CD4-positive, alpha-beta T cell treated with Interleukin-12 subunit alpha and Interleukin-12 subunit beta, for 1 hour (primary cell): ENCODE results near the gene HES1.
"Not testable (repeated sequence)": the region's sequence is repeated elsewhere in the genome, so short reads cannot be mapped to it uniquely, and the experiment has no call there.

ENCODE experiments used
- DNase-seq: peaks from one replicate; pipeline ENCODE4 v3.0.0-alpha.2; 2020

Gene HES1

DNA sequence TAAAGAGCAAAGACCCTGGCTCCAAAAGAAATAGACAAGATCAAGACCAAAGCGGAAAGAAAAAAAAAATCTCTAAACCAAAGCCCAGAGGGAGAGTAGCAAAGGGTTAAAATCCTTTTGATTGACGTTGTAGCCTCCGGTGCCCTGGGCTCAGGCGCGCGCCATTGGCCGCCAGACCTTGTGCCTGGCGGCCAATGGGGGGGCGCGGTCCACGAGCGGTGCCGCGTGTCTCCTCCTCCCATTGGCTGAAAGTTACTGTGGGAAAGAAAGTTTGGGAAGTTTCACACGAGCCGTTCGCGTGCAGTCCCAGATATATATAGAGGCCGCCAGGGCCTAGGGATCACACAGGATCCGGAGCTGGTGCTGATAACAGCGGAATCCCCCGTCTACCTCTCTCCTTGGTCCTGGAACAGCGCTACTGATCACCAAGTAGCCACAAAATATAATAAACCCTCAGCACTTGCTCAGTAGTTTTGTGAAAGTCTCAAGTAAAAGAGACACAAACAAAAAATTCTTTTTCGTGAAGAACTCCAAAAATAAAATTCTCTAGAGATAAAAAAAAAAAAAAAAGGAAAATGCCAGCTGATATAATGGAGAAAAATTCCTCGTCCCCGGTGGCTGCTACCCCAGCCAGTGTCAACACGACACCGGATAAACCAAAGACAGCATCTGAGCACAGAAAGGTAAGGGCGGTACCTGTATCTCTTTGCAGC, at the start of gene HES1:
Gene HES1 (plus strand): TSS at position 343 of the 713 bp plus-strand sequence. CDS start 233 bp downstream, at position 576.
- peak; percentile 39 for DNase-seq

DNA sequence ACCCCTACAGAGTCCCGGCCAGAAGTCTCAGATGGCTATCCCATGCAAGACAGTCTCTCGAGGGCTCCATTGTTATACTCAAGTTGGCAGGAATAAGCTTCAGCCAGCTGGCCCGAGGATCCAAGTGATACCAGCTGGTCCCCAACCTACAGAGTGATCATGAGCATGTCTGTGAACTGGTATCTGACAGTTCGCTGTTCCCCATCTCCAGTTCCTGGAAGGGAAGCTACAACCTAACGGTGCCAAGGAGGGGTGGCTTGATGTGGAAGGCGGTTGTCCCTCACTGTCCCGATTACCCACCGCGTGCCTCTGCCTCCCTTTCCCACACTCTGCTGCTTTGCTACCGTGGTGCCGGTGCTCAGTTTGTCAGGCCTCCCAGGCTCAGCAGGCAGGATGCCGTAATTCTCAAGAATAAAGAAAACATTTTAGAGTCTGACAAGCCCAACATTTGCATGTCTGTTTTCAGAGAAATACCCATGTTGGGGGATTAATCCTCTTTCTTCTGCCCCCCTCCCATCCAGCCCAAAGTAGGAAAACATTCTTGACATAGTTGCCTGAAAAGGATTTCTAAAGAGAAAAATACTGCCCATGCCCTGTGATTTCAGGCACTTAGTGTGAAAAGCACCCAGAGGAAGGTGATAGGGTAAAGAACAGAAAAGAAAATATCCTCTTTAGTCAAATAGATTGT, 49.4 kb upstream of the HES1 start:
- no peak for DNase-seq

DNA sequence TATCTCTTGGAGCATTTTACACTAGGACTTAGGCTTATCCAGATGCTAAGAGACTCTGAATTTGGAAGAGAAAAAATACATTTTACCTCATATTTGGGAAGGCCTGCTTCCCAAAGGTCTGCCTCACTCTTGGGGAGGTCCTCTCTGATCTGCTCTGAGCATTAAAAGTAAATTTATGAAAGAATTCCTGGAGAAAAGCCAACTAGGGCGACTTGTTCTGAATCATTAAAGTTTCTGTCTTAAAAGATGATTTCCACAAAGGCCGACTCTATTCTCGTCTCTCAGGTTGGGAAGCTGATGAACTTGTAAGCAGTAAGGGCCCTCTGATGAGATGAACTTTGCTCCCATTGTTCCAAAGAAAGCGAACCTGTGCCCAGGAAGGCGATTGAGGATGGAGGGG, 48.7 kb upstream of the HES1 start:
- DNase-seq, result no peak

- DNase-seq, result no peak
Measured at GRCh38 chr3:194087995-194088855, 47.7 kb upstream of the HES1 start.

DNA sequence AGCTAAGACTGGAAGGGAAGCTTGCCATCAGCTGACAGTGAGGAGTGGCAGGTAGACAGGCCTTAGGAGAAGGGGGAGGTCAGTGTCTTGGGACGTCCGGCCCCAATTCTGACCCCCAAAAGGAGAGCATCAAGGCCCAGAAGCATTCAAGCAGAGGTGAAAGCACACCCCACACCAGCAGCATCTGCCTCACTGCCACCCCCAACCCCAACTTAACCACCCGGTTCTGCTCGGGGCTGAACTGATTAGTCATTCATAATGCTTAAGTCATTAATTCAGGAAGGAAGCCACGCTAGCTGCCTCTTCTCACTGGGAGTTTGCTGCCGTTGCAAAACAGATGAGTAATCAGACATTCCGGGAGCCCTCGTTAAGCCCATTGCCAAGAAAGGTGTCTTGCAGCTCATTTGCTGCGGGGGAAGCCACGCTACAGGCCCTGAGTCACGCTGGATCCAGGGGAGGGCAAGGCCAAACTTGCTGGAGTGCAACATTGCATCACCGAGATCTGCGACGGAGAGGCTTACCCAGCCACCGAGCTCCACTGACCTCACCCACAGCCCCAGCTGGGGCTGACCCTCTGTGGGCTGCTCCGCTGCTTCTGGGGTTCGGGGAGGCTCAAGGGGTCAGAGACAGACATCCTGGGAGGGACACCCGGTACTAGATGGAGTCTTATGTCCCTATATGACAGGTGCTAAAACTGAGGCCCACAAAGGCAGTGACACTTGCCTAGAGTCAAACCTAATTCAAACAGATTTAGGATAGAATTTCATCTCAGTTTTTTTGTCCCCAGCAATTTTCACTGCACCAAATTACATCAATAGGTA, 46.4 kb upstream of the HES1 start:
- peak; percentile 19 for DNase-seq

GRCh38 chr3:194090178-194090555, 45.8 kb upstream of the HES1 start:
- not testable (repeated sequence) for DNase-seq

DNA sequence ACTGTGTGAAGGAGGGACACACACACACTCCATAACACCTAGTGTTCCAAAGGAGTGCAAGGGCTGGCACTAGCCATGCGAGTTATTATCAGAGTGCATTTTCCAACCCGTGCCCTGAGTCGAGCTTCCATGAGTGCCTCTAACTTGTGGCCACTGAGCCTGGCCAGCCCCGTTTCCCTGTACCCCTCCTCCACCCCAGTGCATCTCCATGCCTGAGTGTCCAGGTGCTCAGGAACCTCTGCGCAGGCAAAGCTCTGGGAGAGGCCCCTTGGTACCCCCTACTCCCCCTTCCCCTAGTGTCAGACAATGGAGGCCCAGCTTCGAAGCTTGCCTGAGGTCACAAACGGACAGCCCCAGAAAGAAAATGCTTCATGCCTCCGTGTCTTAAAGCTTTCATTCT, 45.2 kb upstream of the HES1 start:
- no peak for DNase-seq

DNA sequence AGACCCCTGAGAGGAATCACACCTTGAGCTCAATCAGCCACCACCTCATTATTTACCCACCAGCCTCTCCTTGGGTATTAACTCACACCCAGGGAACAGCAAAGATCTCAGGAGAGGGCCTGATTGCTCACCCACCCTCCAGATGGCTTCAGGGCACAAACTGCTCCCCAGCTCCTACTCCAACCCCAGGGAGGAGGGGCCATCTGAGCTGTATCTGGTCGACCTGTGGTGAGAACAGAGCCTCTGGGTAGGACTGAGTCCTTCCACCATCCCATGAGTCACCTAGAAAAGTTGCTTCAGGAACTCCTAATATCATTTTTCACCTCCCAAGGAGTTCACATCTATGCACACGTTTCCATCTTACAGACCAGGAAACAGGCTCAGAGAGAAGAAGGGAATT, 44.8 kb upstream of the HES1 start:
- no peak for DNase-seq

GRCh38 chr3:194091897-194092296, 44.1 kb upstream of the HES1 start:
- DNase-seq, result not testable (repeated sequence)

DNA sequence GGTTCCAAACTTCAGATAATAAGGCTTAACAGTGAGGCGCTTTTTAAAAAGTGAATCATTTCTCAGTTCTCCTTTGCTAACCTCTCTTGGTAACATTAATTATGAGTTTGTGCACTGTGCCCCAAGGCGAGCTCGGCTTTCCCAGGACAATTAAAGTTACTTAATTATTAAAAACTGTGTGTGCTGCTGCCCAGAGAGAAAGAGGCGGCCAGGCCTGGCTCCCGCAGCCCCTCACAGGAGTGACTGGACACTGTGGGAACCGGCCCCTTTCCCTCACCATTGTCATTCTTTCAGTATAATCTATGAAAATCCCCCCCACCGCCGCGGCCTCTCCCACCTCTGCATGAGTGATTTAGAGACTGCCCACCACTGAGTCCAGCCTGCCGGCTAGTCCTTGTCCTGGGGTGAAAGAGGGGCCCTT, 43.1 kb upstream of the HES1 start:
- no peak for DNase-seq

DNA sequence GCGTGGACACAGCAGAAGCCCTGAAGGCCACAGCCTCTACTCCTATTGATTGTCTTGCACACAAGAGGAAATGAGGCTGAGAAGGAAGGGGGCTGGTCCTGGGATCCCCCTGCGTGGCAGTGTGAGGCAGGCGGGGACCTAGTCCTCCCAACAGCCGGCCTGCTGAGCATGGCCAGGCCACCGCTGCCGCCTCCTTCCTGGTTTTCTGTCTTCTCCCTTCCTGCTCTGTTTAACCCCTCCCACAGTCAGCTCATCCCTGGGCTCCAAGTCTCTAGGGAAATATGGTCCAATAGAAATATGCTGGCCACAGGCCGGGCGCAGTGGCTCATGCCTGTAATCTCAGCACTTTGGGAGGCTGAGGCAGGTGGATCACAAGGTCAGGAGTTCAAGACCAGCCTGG, 42.1 kb upstream of the HES1 start:
- DNase-seq, result no peak

- no peak for DNase-seq
Measured at GRCh38 chr3:194095464-194095863, 40.5 kb upstream of the HES1 start.

- DNase-seq, result no peak
Measured at GRCh38 chr3:194095902-194096301, 40.0 kb upstream of the HES1 start.

DNA sequence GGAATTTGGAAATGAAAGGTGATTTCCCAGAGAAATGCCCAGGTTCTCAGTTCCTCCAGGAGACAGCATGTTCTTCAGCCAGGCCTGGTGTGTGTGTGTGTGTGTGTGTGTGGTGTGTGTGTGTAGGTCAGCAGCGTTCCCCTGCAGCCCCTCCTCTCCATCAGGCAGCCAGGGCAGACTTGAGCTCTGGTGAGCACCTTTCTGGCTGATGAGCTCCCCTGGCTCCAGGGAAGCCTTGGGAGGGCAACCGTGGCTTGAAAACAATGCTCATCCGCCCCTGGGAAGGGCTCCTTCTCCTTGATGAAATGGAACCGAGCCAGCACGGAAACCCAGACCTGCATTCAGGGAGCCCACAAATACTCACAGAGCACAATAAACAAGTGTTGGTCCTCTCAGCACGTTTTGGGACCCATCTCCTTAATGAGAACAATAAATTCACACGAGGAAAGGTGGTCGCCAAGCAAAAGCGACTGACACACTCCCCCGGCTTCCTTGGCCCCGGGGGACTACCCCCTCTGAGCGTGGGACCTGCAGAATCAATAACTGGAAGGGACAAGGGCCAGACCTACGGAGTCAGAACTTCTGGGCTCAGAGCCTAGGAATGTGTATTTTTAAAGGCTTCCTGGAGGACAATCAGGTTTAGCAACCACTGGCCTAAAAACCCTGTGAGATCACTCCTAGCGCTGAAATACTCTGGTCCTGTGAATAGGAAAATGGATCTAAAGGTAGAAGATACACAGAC, 38.6 kb upstream of the HES1 start:
- DNase-seq, result no peak

DNA sequence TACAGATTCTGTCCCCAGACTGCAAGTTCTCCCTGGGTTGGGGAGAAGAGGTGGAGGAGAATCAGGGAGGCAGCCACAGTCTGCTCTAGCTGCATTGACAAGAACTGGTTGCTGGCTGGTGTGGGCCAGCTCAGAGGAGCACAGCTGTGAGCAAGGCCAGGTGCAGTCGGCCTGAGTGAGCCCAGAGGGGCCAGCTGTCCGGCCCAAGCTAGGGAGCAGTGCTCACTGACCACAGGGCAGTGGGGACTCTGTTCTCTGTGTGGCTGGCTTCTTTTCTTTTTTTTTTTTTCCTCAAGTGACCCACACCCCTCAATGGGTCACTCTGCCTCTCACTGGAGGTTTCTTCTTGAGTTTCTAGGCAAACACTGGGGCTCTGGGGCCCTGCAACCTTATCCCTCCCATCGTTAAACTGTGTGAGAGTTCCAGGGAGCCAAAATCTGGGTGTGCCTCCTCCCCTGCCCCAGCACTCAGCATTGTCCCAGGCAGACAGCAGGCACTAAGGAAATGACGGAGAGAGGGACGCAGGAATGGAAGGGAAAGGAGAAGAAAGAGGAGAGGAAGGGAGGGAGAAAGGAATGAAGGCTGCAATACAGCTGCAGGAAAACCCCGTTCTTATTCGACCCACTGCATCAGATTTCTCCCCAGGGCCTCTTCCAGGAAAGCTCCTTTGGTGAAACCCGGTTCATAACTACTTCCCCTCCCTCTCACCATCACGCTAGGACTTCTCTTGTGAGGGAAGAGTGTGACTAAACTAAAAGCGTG, 37.7 kb upstream of the HES1 start:
- no peak for DNase-seq

- DNase-seq, result no peak
Measured at GRCh38 chr3:194098843-194099183, 37.1 kb upstream of the HES1 start.

DNA sequence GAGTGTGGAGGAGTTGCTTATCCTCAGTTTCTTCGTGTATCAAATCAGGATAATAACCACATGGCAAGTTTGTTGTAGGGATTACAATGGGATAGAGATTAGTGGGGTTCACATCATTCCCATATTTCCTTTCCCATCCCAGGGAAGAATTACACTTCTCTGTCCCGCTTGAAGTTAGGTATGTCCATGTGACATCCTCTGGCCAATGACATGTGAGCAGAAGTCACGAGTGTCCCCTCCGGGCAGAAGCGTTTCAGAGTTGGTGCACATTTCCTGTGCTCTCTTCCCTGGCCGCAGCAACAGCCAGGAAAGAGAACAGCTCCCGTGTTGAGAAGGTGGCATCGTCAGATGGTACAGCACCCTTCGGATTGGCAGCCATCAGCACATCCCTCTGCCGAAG, 36.7 kb upstream of the HES1 start:
- DNase-seq, result no peak

DNA sequence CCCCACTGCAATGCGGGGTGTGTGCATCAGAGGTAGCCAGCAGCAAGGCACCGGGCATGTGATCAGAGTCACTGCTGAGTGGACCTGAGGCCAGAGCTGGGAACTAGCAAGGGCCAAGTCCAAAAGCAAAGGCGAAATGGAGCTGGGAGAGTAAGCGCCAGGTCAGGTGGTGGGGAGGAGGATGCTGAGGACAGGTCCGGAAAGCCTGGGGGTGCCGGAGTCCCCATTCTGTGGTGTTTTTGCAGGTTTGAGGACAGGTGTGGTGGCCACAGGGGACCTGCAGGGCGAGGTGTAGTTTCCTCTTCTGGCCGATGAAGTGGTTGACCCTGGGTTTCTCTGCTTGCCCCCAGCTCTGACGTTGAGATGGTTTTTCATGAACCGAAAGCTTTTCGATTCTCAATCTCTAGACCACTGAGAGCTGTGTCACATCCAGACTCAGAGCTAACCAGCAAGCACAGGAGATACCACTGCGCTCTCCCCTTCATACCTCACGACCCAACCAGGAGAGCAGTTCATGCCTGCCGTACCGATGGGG, 35.0 kb upstream of the HES1 start:
- DNase-seq, result no peak

- DNase-seq, result no peak
Measured at GRCh38 chr3:194101592-194102432, 34.1 kb upstream of the HES1 start.

DNA sequence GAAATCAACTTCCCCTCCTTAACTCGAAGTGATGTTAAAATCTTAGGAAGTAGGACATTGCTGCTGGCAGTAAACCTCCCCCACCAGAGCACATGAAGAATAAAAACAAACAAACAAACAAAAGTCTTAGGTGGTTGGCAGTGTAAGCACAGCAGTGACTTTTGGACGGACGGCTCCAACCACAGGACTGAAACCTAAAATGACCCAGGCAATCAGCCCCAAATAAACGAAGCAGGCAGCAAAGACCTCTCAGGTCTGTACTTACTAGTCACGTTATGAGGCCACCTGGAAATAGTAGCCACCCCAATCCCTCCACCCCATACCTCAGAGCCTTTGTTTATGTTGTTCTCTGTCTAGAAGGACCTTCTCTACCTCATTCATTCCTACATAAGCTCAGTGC, 33.5 kb upstream of the HES1 start:
- no peak for DNase-seq
